Measurements from ENCODE around the gene SPAG5.

GRCh38 chr17:28582513-28582912 is 16.3 kb downstream of the SPAG5 start:
- TF ChIP-seq POLR2A (IDR thresholded peaks at IDR 0.05), result no peak
- TF ChIP-seq, protein P1, sequence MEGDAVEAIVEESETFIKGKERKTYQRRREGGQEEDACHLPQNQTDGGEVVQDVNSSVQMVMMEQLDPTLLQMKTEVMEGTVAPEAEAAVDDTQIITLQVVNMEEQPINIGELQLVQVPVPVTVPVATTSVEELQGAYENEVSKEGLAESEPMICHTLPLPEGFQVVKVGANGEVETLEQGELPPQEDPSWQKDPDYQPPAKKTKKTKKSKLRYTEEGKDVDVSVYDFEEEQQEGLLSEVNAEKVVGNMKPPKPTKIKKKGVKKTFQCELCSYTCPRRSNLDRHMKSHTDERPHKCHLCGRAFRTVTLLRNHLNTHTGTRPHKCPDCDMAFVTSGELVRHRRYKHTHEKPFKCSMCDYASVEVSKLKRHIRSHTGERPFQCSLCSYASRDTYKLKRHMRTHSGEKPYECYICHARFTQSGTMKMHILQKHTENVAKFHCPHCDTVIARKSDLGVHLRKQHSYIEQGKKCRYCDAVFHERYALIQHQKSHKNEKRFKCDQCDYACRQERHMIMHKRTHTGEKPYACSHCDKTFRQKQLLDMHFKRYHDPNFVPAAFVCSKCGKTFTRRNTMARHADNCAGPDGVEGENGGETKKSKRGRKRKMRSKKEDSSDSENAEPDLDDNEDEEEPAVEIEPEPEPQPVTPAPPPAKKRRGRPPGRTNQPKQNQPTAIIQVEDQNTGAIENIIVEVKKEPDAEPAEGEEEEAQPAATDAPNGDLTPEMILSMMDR (IDR thresholded peaks at IDR 0.05), result no peak
